ENCODE data around the gene QRFP.

Gene QRFP

GRCh38 chr9:130890870-130891687 lies 5.5 kb downstream of the QRFP start:
- no peak for DNase-seq (ENCODE audit: low read depth in 2 of 2)

GRCh38 chr9:130890124-130890523 lies 6.5 kb downstream of the QRFP start:
- DNase-seq (ENCODE audit: low read depth in 2 of 2): no peak

GRCh38 chr9:130888146-130888885 lies 8.3 kb downstream of the QRFP start:
- DNase-seq (ENCODE audit: low read depth in 2 of 2): no peak

GRCh38 chr9:130887494-130888144 lies 9.0 kb downstream of the QRFP start:
- DNase-seq (ENCODE audit: low read depth in 2 of 2): no peak

- no peak for DNase-seq (ENCODE audit: low read depth in 2 of 2)
Measured at GRCh38 chr9:130886981-130887380, 9.6 kb downstream of the QRFP start.

GRCh38 chr9:130885484-130886375 lies 10.9 kb downstream of the QRFP start:
- no peak for DNase-seq (ENCODE audit: low read depth in 2 of 2)

GRCh38 chr9:130884542-130885483 lies 11.8 kb downstream of the QRFP start:
- no peak for DNase-seq (ENCODE audit: low read depth in 2 of 2)

GRCh38 chr9:130884111-130884531 lies 12.5 kb downstream of the QRFP start:
- no peak for DNase-seq (ENCODE audit: low read depth in 2 of 2)

GRCh38 chr9:130883479-130883878 lies 13.1 kb downstream of the QRFP start:
- DNase-seq (ENCODE audit: low read depth in 2 of 2): no peak

GRCh38 chr9:130882696-130883225 lies 13.9 kb downstream of the QRFP start:
- DNase-seq (ENCODE audit: low read depth in 2 of 2): no peak

GRCh38 chr9:130881516-130881915 lies 15.1 kb downstream of the QRFP start:
- no peak for DNase-seq (ENCODE audit: low read depth in 2 of 2)

- DNase-seq (ENCODE audit: low read depth in 2 of 2): no peak
Measured at GRCh38 chr9:130880599-130881220, 15.9 kb downstream of the QRFP start.

- no peak for DNase-seq (ENCODE audit: low read depth in 2 of 2)
Measured at GRCh38 chr9:130879863-130880411, 16.7 kb downstream of the QRFP start.

- no peak for DNase-seq (ENCODE audit: low read depth in 2 of 2)
Measured at GRCh38 chr9:130878295-130878694, 18.3 kb downstream of the QRFP start.

- no peak for DNase-seq (ENCODE audit: low read depth in 2 of 2)
Measured at GRCh38 chr9:130877300-130877699, 19.3 kb downstream of the QRFP start.

GRCh38 chr9:130874783-130875182 lies 21.8 kb downstream of the QRFP start:
- no peak for DNase-seq (ENCODE audit: low read depth in 2 of 2)

GRCh38 chr9:130873966-130874365 lies 22.6 kb downstream of the QRFP start:
- DNase-seq (ENCODE audit: low read depth in 2 of 2): no peak

GRCh38 chr9:130872912-130873503 lies 23.6 kb downstream of the QRFP start:
- DNase-seq (ENCODE audit: low read depth in 2 of 2): no peak

- no peak for DNase-seq (ENCODE audit: low read depth in 2 of 2)
Measured at GRCh38 chr9:130872508-130872907, 24.1 kb downstream of the QRFP start.

Measured in fibroblast of skin of left biceps (primary cell).